ENCODE results near the gene TNNC1. TPM values are rescaled to one million over a fixed set of nuclear protein-coding genes. Genes with fewer than 3 reads are reported as not detected.

The TNNC1 gene
- total RNA-seq, 1 experiment from 2014 or later = 5.6 TPM

DNA sequence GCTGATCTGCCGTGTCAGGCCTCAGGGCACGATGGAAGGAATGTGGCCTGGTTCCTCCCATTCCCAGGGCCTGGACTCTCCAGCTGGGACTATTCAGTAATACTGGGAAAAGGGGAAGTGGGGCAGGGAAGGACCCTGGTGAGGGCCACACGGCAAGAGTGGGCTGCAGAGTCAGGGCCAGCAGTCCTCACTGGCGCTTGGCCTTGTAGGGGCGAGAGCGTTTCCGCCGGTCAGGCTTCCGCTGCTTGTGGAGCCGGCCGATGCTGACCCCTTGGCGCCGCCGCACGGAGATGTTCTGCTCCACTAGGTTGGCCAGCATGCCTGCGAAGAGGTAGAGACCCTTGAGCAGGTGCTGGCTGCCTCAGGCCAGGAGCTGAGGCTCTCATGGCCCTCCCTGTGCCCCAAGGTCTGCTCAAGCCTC is 51.7 kb downstream of the TNNC1 start:
- Mint-ChIP-seq H3K36me3 (ENCODE audit: insufficient read depth in 1 of 3, low read depth in 3 of 3) (peaks cover 38 to 62% (median 55%) of the 10 kb centered on the region in 3 experiments), H3K27me3 (ENCODE audit: low read depth) (no peaks in the 10 kb centered on the region), H3K9me3 (no peaks in the 10 kb centered on the region), H3K27ac (no peak overlapping the region), H3K4me1 (no peaks in the 10 kb centered on the region), H3K4me3 (no peak overlapping the region)
- no peak overlapping the region for H2BK12ac ChIP-seq (ENCODE audit: insufficient read length, low read depth, low read length)
- H3K4me2 ChIP-seq (ENCODE audit: insufficient read depth, insufficient read length, low read length) = no peak overlapping the region
- DNase-seq = no peak
- H3K79me2 ChIP-seq (ENCODE audit: insufficient read depth, low read length) = no peaks in the 10 kb centered on the region
- H3K18ac ChIP-seq (ENCODE audit: insufficient read length, low read depth, low read length) = no peak overlapping the region
- TF ChIP-seq, protein P1, sequence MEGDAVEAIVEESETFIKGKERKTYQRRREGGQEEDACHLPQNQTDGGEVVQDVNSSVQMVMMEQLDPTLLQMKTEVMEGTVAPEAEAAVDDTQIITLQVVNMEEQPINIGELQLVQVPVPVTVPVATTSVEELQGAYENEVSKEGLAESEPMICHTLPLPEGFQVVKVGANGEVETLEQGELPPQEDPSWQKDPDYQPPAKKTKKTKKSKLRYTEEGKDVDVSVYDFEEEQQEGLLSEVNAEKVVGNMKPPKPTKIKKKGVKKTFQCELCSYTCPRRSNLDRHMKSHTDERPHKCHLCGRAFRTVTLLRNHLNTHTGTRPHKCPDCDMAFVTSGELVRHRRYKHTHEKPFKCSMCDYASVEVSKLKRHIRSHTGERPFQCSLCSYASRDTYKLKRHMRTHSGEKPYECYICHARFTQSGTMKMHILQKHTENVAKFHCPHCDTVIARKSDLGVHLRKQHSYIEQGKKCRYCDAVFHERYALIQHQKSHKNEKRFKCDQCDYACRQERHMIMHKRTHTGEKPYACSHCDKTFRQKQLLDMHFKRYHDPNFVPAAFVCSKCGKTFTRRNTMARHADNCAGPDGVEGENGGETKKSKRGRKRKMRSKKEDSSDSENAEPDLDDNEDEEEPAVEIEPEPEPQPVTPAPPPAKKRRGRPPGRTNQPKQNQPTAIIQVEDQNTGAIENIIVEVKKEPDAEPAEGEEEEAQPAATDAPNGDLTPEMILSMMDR (conservative IDR thresholded peaks at IDR 0.05) = no peak
- no peaks in the 10 kb centered on the region for H3K23me2 ChIP-seq (ENCODE audit: insufficient read length, low read depth, low read length, poor library complexity, severe bottlenecking)
- H2BK15ac ChIP-seq (ENCODE audit: low read depth, low read length) = no peak overlapping the region
- H4K91ac ChIP-seq (ENCODE audit: insufficient read length, low read depth, low read length) = no peak overlapping the region
- H3K4me1 ChIP-seq (ENCODE audit: insufficient read depth, low read length) = no peaks in the 10 kb centered on the region
- H3K56ac ChIP-seq (ENCODE audit: insufficient read length, low read depth, low read length) = no peak overlapping the region
- WGBS (ENCODE audit: extremely low coverage, insufficient read length, low lambda C conversion rate) = no CpG with 5 or more reads among the region's 16 CpGs
- H4K5ac ChIP-seq (ENCODE audit: insufficient read length, low read depth, low read length) = no peak overlapping the region
- H3K23ac ChIP-seq (ENCODE audit: insufficient read length, low read depth, low read length) = no peak overlapping the region
- H3K27me3 ChIP-seq (ENCODE audit: insufficient read depth, low read length) = no peaks in the 10 kb centered on the region
- no peak overlapping the region for H3K9ac ChIP-seq (ENCODE audit: extremely low read depth, insufficient read length, low read length)
- no peak overlapping the region for H3K27ac ChIP-seq (ENCODE audit: insufficient read length, low read depth, low read length)
- H3K14ac ChIP-seq (ENCODE audit: insufficient read depth, low read length) = no peak overlapping the region
- no peak overlapping the region for H2BK120ac ChIP-seq (ENCODE audit: low read depth, low read length, poor library complexity, severe bottlenecking)
- H4K8ac ChIP-seq (replicated peaks; ENCODE audit: insufficient read length, low read depth, low read length) = no peak overlapping the region
- no peak overlapping the region for H2BK20ac ChIP-seq (ENCODE audit: low read depth, low read length, poor library complexity, severe bottlenecking)
- H4K20me1 ChIP-seq (ENCODE audit: control insufficient read depth, insufficient read depth, insufficient read length) = no peaks in the 10 kb centered on the region
- no peak overlapping the region for H3K4ac ChIP-seq (ENCODE audit: low read depth, low read length)
- no peaks in the 10 kb centered on the region for H3K9me3 ChIP-seq (ENCODE audit: control insufficient read depth, low read depth, low read length)
- no peak overlapping the region for H2AK5ac ChIP-seq (ENCODE audit: insufficient read length, low read length)
- no peak overlapping the region for H2BK5ac ChIP-seq (ENCODE audit: insufficient read length, low read length)
- H3K79me1 ChIP-seq (ENCODE audit: insufficient read depth, low read depth, low read length, poor library complexity, severe bottlenecking) = no peaks in the 10 kb centered on the region
- H2AFZ ChIP-seq (ENCODE audit: low read length) = no peak overlapping the region
- no peak overlapping the region for H3T11ph ChIP-seq (ENCODE audit: low read length)
